Stomach (tissue), 4 donors: Measurements from ENCODE around the gene CD209.

Source experiments
- CTCF ChIP-seq, 7 experiments: fragments of 450-650 bp in 4 of 7; fragments of 200-600 bp in 3 of 7; sonication (generic) in 3 of 7; IDR thresholded peaks; one replicate each; pipeline ENCODE4 v1.5.1; 2016 to 2019; ENCODE audit warnings: antibody characterized with exemption in 7 of 7, control low read depth in 2 of 7, mild to moderate bottlenecking in 1 of 7
- POLR2A ChIP-seq, 4 donors: fragments of 450-650 bp; IDR thresholded peaks; one replicate each; pipeline ENCODE4 v1.6.1; 2016; ENCODE audit warnings: antibody characterized with exemption in 4 of 4, control low read depth in 2 of 4, mild to moderate bottlenecking in 1 of 4, moderate library complexity in 1 of 4
- POLR2AphosphoS5 ChIP-seq, 3 donors: sonication (generic); formaldehyde crosslinking; IDR thresholded peaks; one replicate each; pipeline ENCODE4 v1.6.1; 2016; ENCODE audit warnings: antibody characterized with exemption in 3 of 3

DNA sequence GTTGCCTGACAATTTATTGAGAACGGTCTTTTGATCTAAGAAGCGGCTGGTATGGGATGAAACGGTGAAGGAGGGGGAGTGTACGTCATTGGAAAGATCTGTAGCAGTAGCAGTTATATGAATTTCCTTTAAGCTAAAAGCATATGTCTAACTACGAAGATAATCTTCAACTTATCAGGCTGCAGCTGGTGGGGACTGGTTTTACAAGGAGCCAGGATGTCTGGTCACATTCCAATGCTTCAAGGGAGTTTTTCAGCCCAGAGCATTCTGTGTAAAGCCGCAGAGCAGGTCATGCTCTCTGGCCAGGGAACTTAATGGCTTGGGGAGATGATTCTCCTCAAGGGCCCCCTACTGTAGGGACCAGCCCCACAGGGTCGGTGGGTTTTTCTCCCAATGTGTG lies 44.9 kb upstream of the CD209 start:
- TF ChIP-seq POLR2AphosphoS5 (IDR thresholded peaks at IDR 0.05) (no peak), POLR2A (IDR thresholded peaks at IDR 0.05) (no peak), CTCF (IDR thresholded peaks at IDR 0.05) (no peak)
